GM12878 (cell line): ENCODE data around the gene UGT1A8. TPM values are rescaled to one million over a fixed set of nuclear protein-coding genes. Genes with fewer than 3 reads are reported as not detected.
A peak's percentile ranks its signal among the peaks of the same experiment; 100 is the strongest.

Experiments used
- ATAC-seq: fragments of 200-7000 bp; cut with Tn5 transposase; 3 replicates; pipeline ENCODE4 v1.9.1; 2020; ENCODE audit warnings: mild to moderate bottlenecking, moderate library complexity
- BruUV-seq: library from RNA; stranded (reverse); fragments of 400-500 nt; replicated peaks from 2 replicates; lab custom pipeline; 2021; lab: Mats Ljungman, UMichigan
- CTCF ChIA-PET: fragments of 300-600 bp; sonication (Branson Sonifier 250); formaldehyde crosslinking; extraction: SDS; loops from one replicate; lab custom pipeline; 2021; ENCODE audit warnings: inconsistent platforms; lab: Yijun Ruan, JAX
- POLR2A ChIA-PET: fragments of 350-600 bp; formaldehyde crosslinking; extraction: SDS; loops from one replicate; lab custom pipeline; 2021; ENCODE audit warnings: inconsistent platforms; lab: Charles Lee
- RAD21 ChIA-PET: fragments of 300-600 bp; sonication (Branson Sonifier 250); formaldehyde crosslinking; loops from one replicate; lab custom pipeline; 2023; ENCODE audit warnings: antibody characterized with exemption; ENCODE audit not compliant: unreplicated experiment; lab: Charles Lee
- SMC1A ChIA-PET: fragments of 300-600 bp; sonication (Branson Sonifier 250); formaldehyde crosslinking; loops from one replicate; lab custom pipeline; 2023; ENCODE audit not compliant: unreplicated experiment, uncharacterized antibody; lab: Charles Lee
- DNase-seq: peaks from one replicate; pipeline ENCODE4 v3.0.0-alpha.2; 2011; ENCODE audit warnings: low read depth, low spot score
- FAIRE-seq: peaks from 3 replicates; lab custom pipeline; 2011; peaks lifted over from hg19 to GRCh38; lab: Jason Lieb, UNC
- H2AFZ ChIP-seq: 2 replicates; pipeline ENCODE4 v1.6.0; 2011; ENCODE audit warnings: low read depth, low read length, control low read depth; ENCODE audit not compliant: control insufficient read depth
- H3K27ac ChIP-seq: 2 replicates; pipeline ENCODE4 v1.5.1; 2011; ENCODE audit warnings: control low read depth; ENCODE audit not compliant: control insufficient read depth, insufficient read depth
- H3K27me3 ChIP-seq, 2 experiments: replicated peaks in 1 of 2; 2 replicates each; pipeline versions ENCODE4 v1.6.0 to v1.6.1; 2011; ENCODE audit warnings: low read length in 1 of 2; ENCODE audit not compliant: control insufficient read depth in 2 of 2, insufficient read depth in 2 of 2
- H3K36me3 ChIP-seq, 2 experiments: 2 replicates each; pipeline ENCODE4 v1.5.1; 2011; ENCODE audit warnings: low read length in 1 of 2; ENCODE audit not compliant: control insufficient read depth in 2 of 2, insufficient read depth in 2 of 2
- H3K4me1 ChIP-seq: 2 replicates; pipeline ENCODE4 v1.6.1; 2011; ENCODE audit warnings: mild to moderate bottlenecking, low read length, moderate library complexity, mixed read lengths; ENCODE audit not compliant: control insufficient read depth, insufficient read depth
- H3K4me2 ChIP-seq: 2 replicates; pipeline ENCODE4 v1.6.0; 2011; ENCODE audit warnings: control low read depth; ENCODE audit not compliant: control insufficient read depth, insufficient read depth
- H3K4me3 ChIP-seq: fragments of 200-600 bp; sonication (generic); 2 replicates; pipeline ENCODE4 v1.5.1; 2016
- H3K79me2 ChIP-seq: 2 replicates; pipeline ENCODE4 v1.6.0; 2011; ENCODE audit warnings: low read length; ENCODE audit not compliant: control insufficient read depth, insufficient read depth
- H3K9ac ChIP-seq: 2 replicates; pipeline ENCODE4 v1.8.0; 2011; ENCODE audit warnings: low read length, control low read depth, mixed read lengths; ENCODE audit not compliant: control insufficient read depth, insufficient read depth
- H3K9me3 ChIP-seq: replicated peaks from 3 replicates; pipeline ENCODE4 v1.5.1; 2011; ENCODE audit warnings: mild to moderate bottlenecking, low read length; ENCODE audit not compliant: control insufficient read depth, insufficient read depth
- H4K20me1 ChIP-seq: 2 replicates; pipeline ENCODE4 v1.6.0; 2011; ENCODE audit not compliant: control insufficient read depth, insufficient read depth
- ATF2 ChIP-seq: IDR thresholded peaks from 2 replicates; pipeline ENCODE4 v1.6.1; 2012; ENCODE audit warnings: low read length, inconsistent platforms
- HCFC1 ChIP-seq: fragments of 150-350 bp; IDR thresholded peaks from 2 replicates; pipeline ENCODE4 v1.6.1; 2014; ENCODE audit warnings: low read length
- SIX5 ChIP-seq: IDR thresholded peaks from 2 replicates; pipeline ENCODE4 v1.6.1; 2011; ENCODE audit warnings: mild to moderate bottlenecking, low read depth, low read length, moderate library complexity; ENCODE audit not compliant: severe bottlenecking
- USF1 ChIP-seq: IDR thresholded peaks from 2 replicates; pipeline ENCODE4 v1.6.1; 2011; ENCODE audit warnings: borderline replicate concordance, low read depth, mild to moderate bottlenecking, moderate library complexity, mixed read lengths, low read length; ENCODE audit not compliant: insufficient read depth; ENCODE audit errors: extremely low read length
- WGBS: methylation state at CpG from one replicate; pipeline ENCODE4 v1.1.6; 2016; ENCODE audit warnings: low lambda C conversion rate; ENCODE audit not compliant: insufficient replicate concordance, insufficient coverage; ENCODE audit errors: missing lambda C conversion rate; 5-methylcytosine and 5-hydroxymethylcytosine counted together
- in situ Hi-C: fragments of 300-500 bp; cut with MboI; formaldehyde crosslinking; loops from 9 replicates; pipeline ENCODE4 v1.14.3; 2018; ENCODE audit warnings: mixed read lengths
- intact Hi-C: fragments of 100-400 bp; cut with micrococcal nuclease; formaldehyde crosslinking; loops from one replicate; pipeline ENCODE4 v1.14.2; 2022; ENCODE audit not compliant: unreplicated experiment
- polyA plus RNA-seq, 11 experiments: library from polyadenylated mRNA; depleted of rRNA in 4 of 11; unstranded in 6 of 11; stranded (reverse) in 5 of 11; fragments of >200 nt; fragmentation: Nextera tagmentation in 4 of 11; fragmentation: Illumina TruSeq in 1 of 11; extraction: Ambion mirVana in 4 of 11; extraction: Trizol in 1 of 11; gene quantifications; 1 replicate in 1 of 11; 2 replicates in 10 of 11; pipeline versions ENCODE4 v1.2.1 to v1.2.3, GENCODE V29; 2011 to 2016; ENCODE audit warnings: inconsistent platforms in 2 of 11, missing spikeins in 2 of 11, low read depth in 1 of 11
- total RNA-seq, 4 experiments: library from RNA; depleted of rRNA in 3 of 4; stranded (reverse); fragments of >200 nt in 3 of 4; fragmentation: Illumina TruSeq in 1 of 4; extraction: Trizol in 1 of 4; gene quantifications; 2 replicates each; pipeline versions ENCODE4 v1.2.1 to v1.2.3, GENCODE V29; 2013 to 2021

Gene UGT1A8
- total and polyA plus RNA-seq, 10 of the 15 experiments (the other 5 are each of a cell fraction or from before 2014, with no cell fraction given): not detected

- H3K4me2 ChIP-seq: no peak overlapping the region
- in situ Hi-C loops: no loop called here
- POLR2A ChIA-PET: no interaction called here
- H3K9ac ChIP-seq: no peak overlapping the region
- BruUV-seq: no TSS peak
- H3K27me3 ChIP-seq: no peaks in the 10 kb centered on the region; a peak in 3 of 4 replicates
- H3K9me3 ChIP-seq: no peaks in the 10 kb centered on the region
- intact Hi-C loops: no loop called here
- peak; percentile 53 for TF ChIP-seq HCFC1
- no peak for TF ChIP-seq ATF2
- TF ChIP-seq USF1: peak; percentile 63
- peak; percentile 61 for TF ChIP-seq SIX5
- H3K36me3 ChIP-seq: no peaks in the 10 kb centered on the region
- H3K4me3 ChIP-seq: no peak overlapping the region
- DNase-seq (no peak), ATAC-seq (0 out of 3 replicates have a peak, but pooled peaks have one; percentile 44), FAIRE-seq (no peak)
- H3K4me1 ChIP-seq: no peaks in the 10 kb centered on the region
- RAD21 ChIA-PET: no interaction called here
- CTCF ChIA-PET: no interaction called here
- H3K27ac ChIP-seq: no peak overlapping the region
- H2AFZ ChIP-seq: no peak overlapping the region
- H4K20me1 ChIP-seq: no peaks in the 10 kb centered on the region
- no peaks in the 10 kb centered on the region for H3K79me2 ChIP-seq
- SMC1A ChIA-PET: no interaction called here
- 17% methylated on average over 2 of the region's 2 CpGs for WGBS
These were observed 196.8 kb downstream of the UGT1A8 start for GRCh38 chr2:233814056-233814835.
